ENCODE data around the gene DNAJC4. TPM values are rescaled to one million over a fixed set of nuclear protein-coding genes. Genes with fewer than 3 reads are reported as not detected.
A peak's percentile ranks its signal among the peaks of the same experiment; 100 is the strongest.

The DNAJC4 gene
- total and polyA plus RNA-seq, 2 of the 8 experiments (the other 6 are each of a cell fraction or from before 2014, with no cell fraction given): 14.6 to 31.0 TPM

- TF ChIP-seq FOSL1 (IDR thresholded peaks at IDR 0.05; ENCODE audit: insufficient read depth, low read depth, low read length) (no peak), RFX5 (IDR thresholded peaks at IDR 0.05; ENCODE audit: borderline replicate concordance, low read depth, low read length) (no peak), MAX (IDR thresholded peaks at IDR 0.05) (peak; percentile 75), TAF1 (IDR thresholded peaks at IDR 0.05; ENCODE audit: low read depth, low read length) (peak; percentile 45)
Measured at GRCh38 chr11:64246871-64247728, 16.8 kb downstream of the DNAJC4 start, which contains the start of gene PPP1R14B (continued).

Data from H1 (cell line).